Endothelial cell of umbilical vein (primary cell): ENCODE data around the gene RBSN. TPM values are rescaled to one million over a fixed set of nuclear protein-coding genes. Genes with fewer than 3 reads are reported as not detected.

Source experiments
- BruUV-seq: library from RNA; stranded (reverse); fragments of 400-500 nt; replicated peaks from 2 replicates; lab custom pipeline; 2021; lab: Mats Ljungman, UMichigan
- CTCF ChIA-PET: fragments of 300-600, 350-600 bp; sonication (Branson Sonifier 250); formaldehyde crosslinking; loops from one replicate; lab custom pipeline; 2021; ENCODE audit warnings: antibody characterized with exemption, inconsistent platforms; lab: Charles Lee
- POLR2A ChIA-PET: fragments of 300-600, 350-600 bp; sonication (Branson Sonifier 250); formaldehyde crosslinking; loops from one replicate; lab custom pipeline; 2021; ENCODE audit warnings: antibody characterized with exemption, inconsistent platforms; lab: Charles Lee
- DNase-seq: peaks from one replicate; pipeline ENCODE4 v3.0.0-alpha.2; 2011; ENCODE audit warnings: low read depth, low spot score
- FAIRE-seq: peaks from 2 replicates; lab custom pipeline; 2011; peaks lifted over from hg19 to GRCh38; lab: Jason Lieb, UNC
- H2AFZ ChIP-seq: 2 replicates; pipeline ENCODE4 v1.6.0; 2012; ENCODE audit warnings: low read depth, low read length, control low read depth, inconsistent platforms
- H3K27ac ChIP-seq: 2 replicates; pipeline ENCODE4 v1.5.1; 2011; ENCODE audit warnings: low read depth, mild to moderate bottlenecking, control low read depth, low read length, moderate library complexity; ENCODE audit not compliant: insufficient read depth
- H3K27me3 ChIP-seq, 2 experiments: 2 replicates each; pipeline versions ENCODE4 v1.6.0 to v1.6.1; 2011; ENCODE audit warnings: low read length in 2 of 2, mixed read lengths in 1 of 2; ENCODE audit not compliant: control insufficient read depth in 2 of 2, insufficient read depth in 2 of 2
- H3K36me3 ChIP-seq, 2 experiments: 2 replicates in 1 of 2; 3 replicates in 1 of 2; pipeline ENCODE4 v1.5.1; 2011; ENCODE audit warnings: low read length in 2 of 2, mild to moderate bottlenecking in 1 of 2, moderate library complexity in 1 of 2; ENCODE audit not compliant: control insufficient read depth in 2 of 2, insufficient read depth in 2 of 2; ENCODE audit errors: extremely low read depth in 1 of 2
- H3K4me1 ChIP-seq: 3 replicates; pipeline ENCODE4 v1.5.1; 2011; ENCODE audit warnings: mild to moderate bottlenecking, low read length; ENCODE audit not compliant: control insufficient read depth, insufficient read depth; ENCODE audit errors: extremely low read depth
- H3K4me2 ChIP-seq: 2 replicates; pipeline ENCODE4 v1.6.1; 2011; ENCODE audit warnings: low read length, control low read depth, mixed read lengths; ENCODE audit not compliant: insufficient read depth
- H3K4me3 ChIP-seq, 3 experiments: fragments of 200-600 bp in 1 of 3; sonication (generic), shearing (Covaris generic) in 1 of 3; replicated peaks in 1 of 3; 2 replicates each; pipeline ENCODE4 v1.5.1; 2011 to 2016; ENCODE audit warnings: control low read depth in 3 of 3, low read length in 3 of 3, mild to moderate bottlenecking in 2 of 3, inconsistent platforms in 1 of 3, low read depth in 1 of 3, moderate library complexity in 1 of 3; ENCODE audit not compliant: insufficient read depth in 1 of 3
- H3K79me2 ChIP-seq: 2 replicates; pipeline ENCODE4 v1.6.0; 2012; ENCODE audit warnings: low read length, inconsistent platforms; ENCODE audit not compliant: control insufficient read depth, insufficient read depth
- H3K9ac ChIP-seq: replicated peaks from 2 replicates; pipeline ENCODE3; 2011; ENCODE audit warnings: low read length, control low read depth; ENCODE audit not compliant: insufficient read depth; ENCODE audit errors: extremely low read depth
- H3K9me1 ChIP-seq: replicated peaks from 3 replicates; pipeline ENCODE4 v1.6.0; 2011; ENCODE audit warnings: mild to moderate bottlenecking, low read length; ENCODE audit not compliant: control insufficient read depth, insufficient read depth; ENCODE audit errors: extremely low read depth
- H3K9me3 ChIP-seq: replicated peaks from 2 replicates; pipeline ENCODE4 v1.5.1; 2012; ENCODE audit warnings: low read length, inconsistent platforms; ENCODE audit not compliant: control insufficient read depth, insufficient read depth
- H4K20me1 ChIP-seq: replicated peaks from 2 replicates; pipeline ENCODE3; 2011; ENCODE audit warnings: mild to moderate bottlenecking, low read length; ENCODE audit not compliant: control insufficient read depth, insufficient read depth; ENCODE audit errors: extremely low read depth
- EZH2 ChIP-seq: IDR thresholded peaks from 2 replicates; pipeline ENCODE4 v1.6.1; 2012; ENCODE audit warnings: borderline replicate concordance, low read depth, mild to moderate bottlenecking, moderate library complexity, low read length, inconsistent platforms; ENCODE audit not compliant: severe bottlenecking
- FOS ChIP-seq: IDR thresholded peaks from 2 replicates; pipeline ENCODE4 v1.6.1; 2011; ENCODE audit warnings: mild to moderate bottlenecking, low read length, moderate library complexity, borderline replicate concordance; ENCODE audit not compliant: insufficient read depth
- GATA2 ChIP-seq: IDR thresholded peaks from 2 replicates; pipeline ENCODE4 v1.7.0; 2011; ENCODE audit warnings: low read depth, mild to moderate bottlenecking, moderate library complexity, mixed read lengths, low read length; ENCODE audit not compliant: insufficient read length, insufficient read depth
- JUN ChIP-seq: IDR thresholded peaks from 2 replicates; pipeline ENCODE4 v1.6.1; 2011; ENCODE audit warnings: borderline replicate concordance, low read depth; ENCODE audit not compliant: insufficient read length, insufficient read depth
- MYC ChIP-seq: IDR thresholded peaks from one replicate; pipeline ENCODE4 v1.6.1; 2011; ENCODE audit warnings: mild to moderate bottlenecking, low read depth, low read length
- POLR2A ChIP-seq: IDR thresholded peaks from 2 replicates; pipeline ENCODE4 v1.6.1; 2012; ENCODE audit warnings: low read depth, mild to moderate bottlenecking, control low read depth, low read length
- POLR2AphosphoS5 ChIP-seq: IDR thresholded peaks from 2 replicates; pipeline ENCODE4 v1.6.1; 2012; ENCODE audit warnings: low read depth, mild to moderate bottlenecking, control low read depth, low read length, moderate library complexity; ENCODE audit not compliant: insufficient read depth
- dilution Hi-C: fragments of 300-500 bp; cut with MboI; formaldehyde crosslinking; loops from one replicate; pipeline ENCODE4 v1.15.0; 2019; ENCODE audit warnings: low sequenced_read_pairs; ENCODE audit not compliant: extremely low pct_ligation_motif_present
- intact Hi-C: fragments of 100-400 bp; cut with micrococcal nuclease; formaldehyde crosslinking; loops from one replicate; pipeline ENCODE4 v1.10.0; 2022
- polyA plus RNA-seq, 4 experiments: library from polyadenylated mRNA; depleted of rRNA in 3 of 4; stranded (reverse) in 3 of 4; unstranded in 1 of 4; fragments of >200 nt; gene quantifications; 2 replicates each; pipeline versions ENCODE4 v1.2.1 to v1.2.3, GENCODE V29; 2011 to 2012; ENCODE audit warnings: missing spikeins in 1 of 4
- total RNA-seq: library from RNA; stranded (reverse); gene quantifications from 2 replicates; pipeline ENCODE4 v1.2.3, GENCODE V29; 2021
- TF ChIP-seq, protein P1 (sequence below), 2 donors: IDR thresholded peaks; 1 replicate in 1 of 2; 2 replicates in 1 of 2; pipeline ENCODE4 v1.5.1; 2011; ENCODE audit warnings: low read length in 2 of 2, mild to moderate bottlenecking in 2 of 2, moderate library complexity in 2 of 2, control low read depth in 1 of 2, inconsistent platforms in 1 of 2, low read depth in 1 of 2; ENCODE audit not compliant: insufficient read depth in 1 of 2; ENCODE audit errors: extremely low read depth in 1 of 2
- TF ChIP-seq, protein P2 (sequence below): IDR thresholded peaks from 2 replicates; pipeline ENCODE4 v1.6.1; 2011; ENCODE audit not compliant: insufficient read depth, insufficient read length

The RBSN gene
- total and polyA plus RNA-seq, 2 donors (not counting 3 experiments of a cell fraction or from before 2014, with no cell fraction given), result 6.7 to 23.6 TPM

DNA sequence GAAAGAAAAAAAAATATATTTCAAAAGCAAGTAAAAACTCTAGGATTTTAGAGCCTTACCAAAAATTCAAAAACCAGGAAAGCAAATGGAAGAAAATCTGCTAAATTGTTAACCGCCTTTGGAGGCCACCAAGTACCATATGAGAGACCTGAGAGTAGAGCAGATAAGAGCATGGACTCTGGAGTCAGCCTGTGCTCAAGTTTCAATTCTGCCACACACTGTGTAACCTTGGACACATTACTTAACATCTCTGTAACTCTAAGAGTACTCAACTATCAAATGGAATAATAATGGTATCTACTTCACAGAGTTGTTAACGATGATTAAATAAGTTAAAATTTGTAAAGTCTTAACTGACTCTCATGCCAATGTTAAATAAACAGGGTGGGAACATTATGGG lies 12.7 kb downstream of the RBSN start:
- Histone ChIP-seq H3K4me1 (no peaks in the 10 kb centered on the region), H3K79me2 (no peaks in the 10 kb centered on the region), H3K4me2 (no peak overlapping the region), H3K27me3 (no peaks in the 10 kb centered on the region), H3K27ac (no peak overlapping the region), H3K9me3 (no peaks in the 10 kb centered on the region), H3K9me1 (no peaks in the 10 kb centered on the region), H4K20me1 (no peaks in the 10 kb centered on the region), H3K9ac (no peak overlapping the region), H2AFZ (no peak overlapping the region), H3K4me3 (no peak overlapping the region), H3K36me3 (peaks cover 21 to 30% of the 10 kb centered on the region in 2 experiments)
- no peak for FAIRE-seq
- POLR2A ChIA-PET, result no interaction called here
- BruUV-seq, result no TSS peak
- DNase-seq, result no peak
- CTCF ChIA-PET, result no interaction called here
- TF ChIP-seq MYC (no peak), EZH2 (no peak), FOS (no peak), POLR2A (no peak), JUN (no peak), GATA2 (no peak), POLR2AphosphoS5 (no peak)
- TF ChIP-seq, protein P1, sequence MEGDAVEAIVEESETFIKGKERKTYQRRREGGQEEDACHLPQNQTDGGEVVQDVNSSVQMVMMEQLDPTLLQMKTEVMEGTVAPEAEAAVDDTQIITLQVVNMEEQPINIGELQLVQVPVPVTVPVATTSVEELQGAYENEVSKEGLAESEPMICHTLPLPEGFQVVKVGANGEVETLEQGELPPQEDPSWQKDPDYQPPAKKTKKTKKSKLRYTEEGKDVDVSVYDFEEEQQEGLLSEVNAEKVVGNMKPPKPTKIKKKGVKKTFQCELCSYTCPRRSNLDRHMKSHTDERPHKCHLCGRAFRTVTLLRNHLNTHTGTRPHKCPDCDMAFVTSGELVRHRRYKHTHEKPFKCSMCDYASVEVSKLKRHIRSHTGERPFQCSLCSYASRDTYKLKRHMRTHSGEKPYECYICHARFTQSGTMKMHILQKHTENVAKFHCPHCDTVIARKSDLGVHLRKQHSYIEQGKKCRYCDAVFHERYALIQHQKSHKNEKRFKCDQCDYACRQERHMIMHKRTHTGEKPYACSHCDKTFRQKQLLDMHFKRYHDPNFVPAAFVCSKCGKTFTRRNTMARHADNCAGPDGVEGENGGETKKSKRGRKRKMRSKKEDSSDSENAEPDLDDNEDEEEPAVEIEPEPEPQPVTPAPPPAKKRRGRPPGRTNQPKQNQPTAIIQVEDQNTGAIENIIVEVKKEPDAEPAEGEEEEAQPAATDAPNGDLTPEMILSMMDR (IDR thresholded peaks at IDR 0.05; ENCODE audit: extremely low read depth in 1 of 2, insufficient read depth in 1 of 2, low read depth in 1 of 2, low read length in 2 of 2), result no peak
- TF ChIP-seq, protein P2, sequence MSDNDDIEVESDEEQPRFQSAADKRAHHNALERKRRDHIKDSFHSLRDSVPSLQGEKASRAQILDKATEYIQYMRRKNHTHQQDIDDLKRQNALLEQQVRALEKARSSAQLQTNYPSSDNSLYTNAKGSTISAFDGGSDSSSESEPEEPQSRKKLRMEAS, result no peak
- dilution Hi-C loops (no loop called here), intact Hi-C loops (no loop called here)
